Activated B cell treated with CpG ODN at 0.5 μM for 24 hours (primary cell): ENCODE measurements around the gene ERH. TPM values are rescaled to one million over a fixed set of nuclear protein-coding genes. Genes with fewer than 3 reads are reported as not detected.

Experiments
- ATAC-seq: fragments of 200-7000 bp; cut with Tn5 transposase; one replicate; pipeline ENCODE4 v1.10.0; 2021; ENCODE audit warnings: low read depth, mild to moderate bottlenecking, moderate library complexity
- CTCF ChIA-PET: fragments of 350-600 bp; sonication (Branson Sonifier 250); formaldehyde crosslinking; loops from one replicate; lab custom pipeline; 2021; ENCODE audit warnings: antibody characterized with exemption; lab: Charles Lee
- POLR2A ChIA-PET: fragments of 350-600 bp; sonication (Branson Sonifier 250); formaldehyde crosslinking; loops from one replicate; lab custom pipeline; 2021; ENCODE audit warnings: antibody characterized with exemption; lab: Charles Lee
- DNase-seq: peaks from one replicate; pipeline ENCODE4 v3.0.0; 2022
- H3K27ac Mint-ChIP-seq: one replicate; pipeline ENCODE4 v1.8.0; 2020; ENCODE audit warnings: mixed read lengths
- H3K27me3 Mint-ChIP-seq: one replicate; pipeline ENCODE4 v1.8.0; 2021; ENCODE audit warnings: mixed read lengths
- H3K36me3 Mint-ChIP-seq: one replicate; pipeline ENCODE4 v1.8.0; 2021; ENCODE audit warnings: low read depth, mixed read lengths
- H3K4me1 Mint-ChIP-seq: one replicate; pipeline ENCODE4 v1.8.0; 2021; ENCODE audit warnings: mixed read lengths
- H3K4me3 Mint-ChIP-seq: one replicate; pipeline ENCODE4 v1.8.0; 2020; ENCODE audit warnings: mild to moderate bottlenecking, mixed read lengths
- H3K9me3 Mint-ChIP-seq: one replicate; pipeline ENCODE4 v1.8.0; 2020; ENCODE audit warnings: mixed read lengths
- CTCF ChIP-seq: fragments of 200-600 bp; IDR thresholded peaks from one replicate; pipeline ENCODE4 v1.8.0; 2022; ENCODE audit warnings: antibody characterized with exemption, mild to moderate bottlenecking
- intact Hi-C: fragments of 100-400 bp; cut with micrococcal nuclease; formaldehyde crosslinking; loops from one replicate; pipeline ENCODE4 v1.15.1; 2024
- total RNA-seq: library from RNA; stranded (reverse); gene quantifications from 2 replicates; pipeline ENCODE4 v1.2.3, GENCODE V29; 2022

The ERH gene
- total RNA-seq, 1 donor from 2014 or later: 273 TPM

GRCh38 chr14:69360438-69361108, 37.5 kb downstream of the ERH start:
- Mint-ChIP-seq H3K27me3 (no peaks in the 10 kb centered on the region), H3K9me3 (no peaks in the 10 kb centered on the region), H3K27ac (no peak overlapping the region), H3K4me3 (no peak overlapping the region), H3K4me1 (peaks cover 27% of the 10 kb centered on the region), H3K36me3 (no peaks in the 10 kb centered on the region)
- peak; percentile 91 for ATAC-seq
- CTCF ChIA-PET: interaction anchor here (1.1 to 2.0 kb wide), 2 partner anchors 99 to 118 kb away, joined by 3 to 8 read pairs; no protein-coding TSS in a partner anchor
- POLR2A ChIA-PET: interaction anchor here (1.4 to 2.1 kb wide), 2 partner anchors 9 to 38 kb away, joined by 4 to 7 read pairs; partner anchors contain the start of genes ERH and SLC39A9
- no peak for TF ChIP-seq CTCF
- intact Hi-C loops: no loop called here
- DNase-seq: peak; percentile 42

DNA sequence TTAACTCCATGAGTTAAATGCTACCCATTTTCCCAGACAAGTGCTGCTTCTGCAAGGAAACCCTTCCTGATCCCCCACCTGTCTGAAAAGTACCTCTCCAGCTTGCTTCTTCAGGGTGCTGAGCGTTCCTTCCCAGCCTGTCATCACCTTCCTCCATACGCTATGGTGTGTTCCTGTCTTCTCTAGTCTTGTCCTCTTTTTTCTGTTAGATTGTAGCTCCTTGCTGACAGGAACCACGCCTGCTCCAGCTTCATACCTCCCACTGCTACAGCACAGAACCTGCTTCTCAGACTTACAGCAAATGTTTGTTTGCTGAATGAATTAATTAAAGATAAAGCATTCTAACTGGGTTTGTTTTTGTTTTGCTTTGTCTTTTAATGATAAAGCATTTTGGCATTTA, 39.1 kb downstream of the ERH start:
- H3K4me1 Mint-ChIP-seq: peaks cover 44% of the 10 kb centered on the region
- H3K9me3 Mint-ChIP-seq: no peaks in the 10 kb centered on the region
- no peak for DNase-seq
- no peaks in the 10 kb centered on the region for H3K36me3 Mint-ChIP-seq
- no peak overlapping the region for H3K27ac Mint-ChIP-seq
- ChIA-PET CTCF (no interaction called here), POLR2A (interaction anchor here (0.6 to 2.8 kb wide), 3 partner anchors 7 to 379 kb away, joined by 3 to 17 read pairs (median 4); partner anchors contain the start of genes ERH and SLC39A9)
- H3K27me3 Mint-ChIP-seq: no peaks in the 10 kb centered on the region
- TF ChIP-seq CTCF: no peak
- intact Hi-C loops: no loop called here
- ATAC-seq: no peak
- H3K4me3 Mint-ChIP-seq: no peak overlapping the region

DNA sequence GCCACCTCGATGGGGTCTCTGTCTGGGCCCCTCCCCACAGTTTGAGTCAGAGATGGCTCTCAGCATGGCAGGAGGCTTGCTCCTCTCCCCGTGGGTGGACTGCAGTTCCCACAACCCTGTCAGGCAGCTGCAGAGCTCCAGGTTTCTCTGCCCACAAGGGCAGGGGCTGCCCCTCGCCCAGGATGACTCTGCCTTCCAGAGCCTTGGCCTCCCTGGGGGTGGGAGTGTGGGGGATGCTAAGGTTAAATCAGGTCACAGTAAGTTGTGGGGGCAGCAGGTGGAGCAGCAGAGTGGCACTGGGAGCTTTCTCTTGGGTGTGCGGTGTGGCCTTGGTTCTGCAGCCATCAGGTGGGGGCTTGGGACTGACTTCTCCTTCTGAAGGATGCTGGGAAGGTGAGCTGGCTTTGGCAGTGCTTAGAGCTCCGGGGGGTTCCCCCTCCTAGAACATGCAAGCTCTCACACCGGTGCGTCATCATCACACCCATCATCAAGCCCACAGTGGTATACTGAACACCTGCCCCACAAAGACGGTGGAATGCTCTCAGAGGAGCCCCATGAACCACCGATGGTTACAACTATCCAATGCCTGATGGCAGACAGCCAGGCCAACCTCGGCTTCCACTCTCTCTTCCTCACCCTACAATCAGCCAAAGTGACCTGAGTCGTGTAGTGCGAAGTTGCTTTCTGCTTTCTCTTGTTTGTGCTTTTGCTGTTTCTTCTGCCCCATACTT, 39.7 kb downstream of the ERH start:
- Mint-ChIP-seq H3K4me1 (peaks cover 48% of the 10 kb centered on the region), H3K27ac (no peak overlapping the region), H3K27me3 (no peaks in the 10 kb centered on the region), H3K9me3 (no peaks in the 10 kb centered on the region), H3K4me3 (no peak overlapping the region), H3K36me3 (no peaks in the 10 kb centered on the region)
- CTCF ChIA-PET: no interaction called here
- intact Hi-C loops: no loop called here
- TF ChIP-seq CTCF: no peak
- ATAC-seq: peak; percentile 23
- POLR2A ChIA-PET: interaction anchor here (2.8 kb wide), 1 partner anchor 40 kb away, joined by 17 read pairs; the partner anchor contains the start of genes ERH and SLC39A9
- no peak for DNase-seq

DNA sequence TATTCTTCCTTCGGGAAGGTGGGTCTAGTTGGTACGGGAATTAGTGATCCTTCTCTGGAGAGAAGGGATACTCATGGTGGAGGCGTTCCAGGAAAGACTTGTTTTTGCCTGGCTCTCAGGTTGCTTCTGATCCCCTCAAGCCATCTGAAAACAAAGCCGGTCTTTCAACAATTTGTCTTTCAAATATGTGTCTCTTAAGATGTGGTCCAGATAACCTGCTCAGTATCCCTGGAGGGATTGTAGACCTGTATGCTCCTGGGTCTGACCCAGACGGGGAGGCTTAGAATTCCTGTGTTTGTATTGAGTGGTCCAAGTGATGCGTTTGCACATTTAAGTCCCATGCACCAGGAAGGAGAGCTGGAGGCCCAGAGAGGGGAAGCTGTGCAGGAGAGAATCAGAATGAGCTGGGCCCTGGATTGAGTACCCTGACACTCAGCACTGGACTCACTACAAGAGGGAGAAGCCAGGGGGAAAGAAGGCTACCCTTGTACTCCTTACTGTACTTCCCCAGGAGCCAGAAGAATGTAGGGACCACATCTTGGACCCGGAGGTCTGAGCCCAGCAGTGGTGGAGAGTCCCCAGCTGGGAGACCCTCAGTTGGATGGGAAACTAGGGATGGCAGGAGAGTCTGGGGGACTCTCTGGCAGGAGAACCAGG, 40.4 kb downstream of the ERH start:
- peaks cover 50% of the 10 kb centered on the region for H3K4me1 Mint-ChIP-seq

More for the DNA sequence above, 40.4 kb downstream of the ERH start:
- intact Hi-C loops: no loop called here
- Mint-ChIP-seq H3K4me3 (no peak overlapping the region), H3K36me3 (no peaks in the 10 kb centered on the region), H3K27me3 (no peaks in the 10 kb centered on the region), H3K9me3 (no peaks in the 10 kb centered on the region), H3K27ac (no peak overlapping the region)
- ChIA-PET CTCF (no interaction called here), POLR2A (interaction anchor here (2.8 kb wide), 1 partner anchor 40 kb away, joined by 17 read pairs; the partner anchor contains the start of genes ERH and SLC39A9)
- DNase-seq (no peak), ATAC-seq (no peak)
- no peak for TF ChIP-seq CTCF
